ENCODE data around the gene PTGS2. TPM values are rescaled to one million over a fixed set of nuclear protein-coding genes. Genes with fewer than 3 reads are reported as not detected.
"Not testable (repeated sequence)": the region's sequence is repeated elsewhere in the genome, so short reads cannot be mapped to it uniquely, and the experiment has no call there.

PTGS2 gene
- total RNA-seq, 2 experiments from 2014 or later: not detected

- Histone ChIP-seq H4K20me1 (ENCODE audit: insufficient read depth, low read length) (no peaks in the 10 kb centered on the region), H2AFZ (ENCODE audit: low read length) (no peak overlapping the region), H3K9me3 (ENCODE audit: low read length) (no peaks in the 10 kb centered on the region), H3K4me1 (ENCODE audit: insufficient read depth, low read length, poor library complexity, severe bottlenecking) (no peaks in the 10 kb centered on the region), H3K4me3 (ENCODE audit: low read depth, low read length, poor library complexity, severe bottlenecking) (no peak overlapping the region), H3K36me3 (ENCODE audit: insufficient read depth, low read length) (no peaks in the 10 kb centered on the region), H3K79me2 (ENCODE audit: insufficient read depth, low read depth, low read length) (no peaks in the 10 kb centered on the region), H3K4me2 (ENCODE audit: low read length) (no peak overlapping the region), H3K27ac (ENCODE audit: low read depth, low read length, poor library complexity, severe bottlenecking) (no peak overlapping the region), H3K9me2 (ENCODE audit: insufficient read depth, low read length) (no peaks in the 10 kb centered on the region)
- ChIA-PET CTCF (ENCODE audit: unreplicated experiment) (no interaction called here), POLR2A (no interaction called here)
- intact Hi-C loops (cut with micrococcal nuclease; ENCODE audit: unreplicated experiment): no loop called here
- TF ChIP-seq EZH2phosphoT487 (IDR thresholded peaks at IDR 0.05; ENCODE audit: borderline replicate concordance, low read depth, low read length) (no peak), CTCF (conservative IDR thresholded peaks at IDR 0.05; ENCODE audit: low read length) (no peak)
- BruUV-seq (replicated peaks): no TSS peak
- DNase-seq (ENCODE audit: low spot score): no peak
Measured at GRCh38 chr1:186670297-186671135, 9.7 kb downstream of the PTGS2 start.

- H3K36me3 ChIP-seq (ENCODE audit: insufficient read depth, low read length); H3K4me1 ChIP-seq (ENCODE audit: insufficient read depth, low read length, poor library complexity, severe bottlenecking); H2AFZ ChIP-seq (ENCODE audit: low read length); CTCF ChIA-PET (ENCODE audit: unreplicated experiment); H3K4me2 ChIP-seq (ENCODE audit: low read length); H3K9me2 ChIP-seq (ENCODE audit: insufficient read depth, low read length); H3K27ac ChIP-seq (ENCODE audit: low read depth, low read length, poor library complexity, severe bottlenecking); H3K9me3 ChIP-seq (ENCODE audit: low read length); BruUV-seq (replicated peaks); H3K4me3 ChIP-seq (ENCODE audit: low read depth, low read length, poor library complexity, severe bottlenecking); intact Hi-C loops (cut with micrococcal nuclease; ENCODE audit: unreplicated experiment); H3K79me2 ChIP-seq (ENCODE audit: insufficient read depth, low read depth, low read length); H4K20me1 ChIP-seq (ENCODE audit: insufficient read depth, low read length); DNase-seq (ENCODE audit: low spot score): not testable (repeated sequence)
- POLR2A ChIA-PET: interaction anchor here (0.7 kb wide), 1 partner anchor 1018 kb away, joined by 3 read pairs; no protein-coding TSS in a partner anchor
Measured at GRCh38 chr1:186669784-186670183, 10.4 kb downstream of the PTGS2 start.

GRCh38 chr1:186664217-186664616 lies 16.0 kb downstream of the PTGS2 start:
- CTCF ChIA-PET (ENCODE audit: unreplicated experiment); H3K4me3 ChIP-seq (ENCODE audit: low read depth, low read length, poor library complexity, severe bottlenecking); H4K20me1 ChIP-seq (ENCODE audit: insufficient read depth, low read length); H3K9me3 ChIP-seq (ENCODE audit: low read length); POLR2A ChIA-PET; H3K79me2 ChIP-seq (ENCODE audit: insufficient read depth, low read depth, low read length); H3K27ac ChIP-seq (ENCODE audit: low read depth, low read length, poor library complexity, severe bottlenecking); intact Hi-C loops (cut with micrococcal nuclease; ENCODE audit: unreplicated experiment); H3K4me2 ChIP-seq (ENCODE audit: low read length); H3K4me1 ChIP-seq (ENCODE audit: insufficient read depth, low read length, poor library complexity, severe bottlenecking); H3K36me3 ChIP-seq (ENCODE audit: insufficient read depth, low read length); H3K9me2 ChIP-seq (ENCODE audit: insufficient read depth, low read length); H2AFZ ChIP-seq (ENCODE audit: low read length); BruUV-seq (replicated peaks); DNase-seq (ENCODE audit: low spot score): not testable (repeated sequence)
